ENCODE results near the gene PAQR9. TPM values are rescaled to one million over a fixed set of nuclear protein-coding genes. Genes with fewer than 3 reads are reported as not detected.

The PAQR9 gene
- total and polyA plus RNA-seq, 2 of the 13 experiments (the other 11 are each of a cell fraction or from before 2014, with no cell fraction given): 3.7 to 10.3 TPM

DNA sequence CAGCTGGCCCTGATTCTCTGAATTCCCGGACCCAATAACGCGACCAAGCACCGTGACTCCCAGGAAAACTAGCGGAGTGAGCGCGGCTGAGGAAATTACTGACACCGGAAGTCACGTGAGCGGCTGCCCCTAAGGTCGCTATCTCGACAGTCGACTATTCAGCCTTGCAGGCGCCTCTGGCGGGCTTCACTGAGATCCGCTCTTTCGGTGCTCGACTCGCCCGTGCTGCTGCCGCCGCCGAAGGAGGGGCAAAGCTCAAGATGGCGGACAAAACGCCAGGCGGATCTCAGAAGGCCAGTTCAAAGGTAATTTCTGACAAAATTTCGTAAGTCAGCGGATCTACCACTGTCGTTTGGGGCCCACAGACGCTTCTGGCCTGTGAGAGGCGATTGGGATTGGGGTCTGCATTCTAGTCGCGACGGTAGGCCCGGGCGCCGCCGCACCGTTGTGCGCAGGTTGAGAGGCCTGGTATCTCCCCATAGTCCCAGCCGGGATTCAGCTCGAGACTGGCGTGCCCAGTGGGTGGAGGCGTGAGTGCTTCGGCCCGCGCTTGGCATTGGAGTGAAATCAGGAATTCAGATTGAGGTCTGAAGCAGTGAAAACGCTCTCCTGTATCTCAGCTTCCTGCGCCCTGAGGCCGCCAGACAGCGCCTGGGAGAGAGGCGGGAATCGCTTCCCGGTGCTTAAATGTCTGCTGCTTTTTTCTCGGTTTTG lies 38.1 kb upstream of the PAQR9 start, which contains the start of gene U2SURP (continued):
- TF ChIP-seq, protein P1, sequence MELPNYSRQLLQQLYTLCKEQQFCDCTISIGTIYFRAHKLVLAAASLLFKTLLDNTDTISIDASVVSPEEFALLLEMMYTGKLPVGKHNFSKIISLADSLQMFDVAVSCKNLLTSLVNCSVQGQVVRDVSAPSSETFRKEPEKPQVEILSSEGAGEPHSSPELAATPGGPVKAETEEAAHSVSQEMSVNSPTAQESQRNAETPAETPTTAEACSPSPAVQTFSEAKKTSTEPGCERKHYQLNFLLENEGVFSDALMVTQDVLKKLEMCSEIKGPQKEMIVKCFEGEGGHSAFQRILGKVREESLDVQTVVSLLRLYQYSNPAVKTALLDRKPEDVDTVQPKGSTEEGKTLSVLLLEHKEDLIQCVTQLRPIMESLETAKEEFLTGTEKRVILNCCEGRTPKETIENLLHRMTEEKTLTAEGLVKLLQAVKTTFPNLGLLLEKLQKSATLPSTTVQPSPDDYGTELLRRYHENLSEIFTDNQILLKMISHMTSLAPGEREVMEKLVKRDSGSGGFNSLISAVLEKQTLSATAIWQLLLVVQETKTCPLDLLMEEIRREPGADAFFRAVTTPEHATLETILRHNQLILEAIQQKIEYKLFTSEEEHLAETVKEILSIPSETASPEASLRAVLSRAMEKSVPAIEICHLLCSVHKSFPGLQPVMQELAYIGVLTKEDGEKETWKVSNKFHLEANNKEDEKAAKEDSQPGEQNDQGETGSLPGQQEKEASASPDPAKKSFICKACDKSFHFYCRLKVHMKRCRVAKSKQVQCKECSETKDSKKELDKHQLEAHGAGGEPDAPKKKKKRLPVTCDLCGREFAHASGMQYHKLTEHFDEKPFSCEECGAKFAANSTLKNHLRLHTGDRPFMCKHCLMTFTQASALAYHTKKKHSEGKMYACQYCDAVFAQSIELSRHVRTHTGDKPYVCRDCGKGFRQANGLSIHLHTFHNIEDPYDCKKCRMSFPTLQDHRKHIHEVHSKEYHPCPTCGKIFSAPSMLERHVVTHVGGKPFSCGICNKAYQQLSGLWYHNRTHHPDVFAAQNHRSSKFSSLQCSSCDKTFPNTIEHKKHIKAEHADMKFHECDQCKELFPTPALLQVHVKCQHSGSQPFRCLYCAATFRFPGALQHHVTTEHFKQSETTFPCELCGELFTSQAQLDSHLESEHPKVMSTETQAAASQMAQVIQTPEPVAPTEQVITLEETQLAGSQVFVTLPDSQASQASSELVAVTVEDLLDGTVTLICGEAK (IDR thresholded peaks at IDR 0.05): 0 out of 2 replicates have a peak, but pooled peaks have one; percentile 32
- TF ChIP-seq, protein P1 (CRISPR knock-in tag; IDR thresholded peaks at IDR 0.05): peak; percentile 81; the same call in 1 of the 2 replicates
- TF ChIP-seq, protein P2, sequence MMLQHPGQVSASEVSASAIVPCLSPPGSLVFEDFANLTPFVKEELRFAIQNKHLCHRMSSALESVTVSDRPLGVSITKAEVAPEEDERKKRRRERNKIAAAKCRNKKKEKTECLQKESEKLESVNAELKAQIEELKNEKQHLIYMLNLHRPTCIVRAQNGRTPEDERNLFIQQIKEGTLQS (CRISPR knock-in tag; IDR thresholded peaks at IDR 0.05): peak; percentile 35; the same call in 1 of the 2 replicates
- peak; percentile 72 for TF ChIP-seq SKI (IDR thresholded peaks at IDR 0.05; ENCODE audit: partially characterized antibody)
- TF ChIP-seq ZSCAN9 (CRISPR knock-in tag; IDR thresholded peaks at IDR 0.05; ENCODE audit: borderline replicate concordance): peak; percentile 61; the same call in 1 of the 2 replicates
- TF ChIP-seq, protein P3, sequence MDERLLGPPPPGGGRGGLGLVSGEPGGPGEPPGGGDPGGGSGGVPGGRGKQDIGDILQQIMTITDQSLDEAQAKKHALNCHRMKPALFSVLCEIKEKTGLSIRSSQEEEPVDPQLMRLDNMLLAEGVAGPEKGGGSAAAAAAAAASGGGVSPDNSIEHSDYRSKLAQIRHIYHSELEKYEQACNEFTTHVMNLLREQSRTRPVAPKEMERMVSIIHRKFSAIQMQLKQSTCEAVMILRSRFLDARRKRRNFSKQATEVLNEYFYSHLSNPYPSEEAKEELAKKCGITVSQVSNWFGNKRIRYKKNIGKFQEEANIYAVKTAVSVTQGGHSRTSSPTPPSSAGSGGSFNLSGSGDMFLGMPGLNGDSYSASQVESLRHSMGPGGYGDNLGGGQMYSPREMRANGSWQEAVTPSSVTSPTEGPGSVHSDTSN (CRISPR knock-in tag; IDR thresholded peaks at IDR 0.05): no peak; the same call in 1 of the 2 replicates
- peak; percentile 66; the same call in 1 of the 2 replicates for TF ChIP-seq ZNF563 (CRISPR knock-in tag; IDR thresholded peaks at IDR 0.05)
- TF ChIP-seq DR1 (CRISPR knock-in tag; IDR thresholded peaks at IDR 0.05): peak; percentile 77
- TF ChIP-seq MIXL1 (CRISPR knock-in tag; IDR thresholded peaks at IDR 0.05): peak; percentile 90
- TF ChIP-seq, protein P4, sequence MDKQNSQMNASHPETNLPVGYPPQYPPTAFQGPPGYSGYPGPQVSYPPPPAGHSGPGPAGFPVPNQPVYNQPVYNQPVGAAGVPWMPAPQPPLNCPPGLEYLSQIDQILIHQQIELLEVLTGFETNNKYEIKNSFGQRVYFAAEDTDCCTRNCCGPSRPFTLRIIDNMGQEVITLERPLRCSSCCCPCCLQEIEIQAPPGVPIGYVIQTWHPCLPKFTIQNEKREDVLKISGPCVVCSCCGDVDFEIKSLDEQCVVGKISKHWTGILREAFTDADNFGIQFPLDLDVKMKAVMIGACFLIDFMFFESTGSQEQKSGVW (CRISPR knock-in tag; IDR thresholded peaks at IDR 0.05; ENCODE audit: borderline replicate concordance): no peak
- TF ChIP-seq, protein P5, sequence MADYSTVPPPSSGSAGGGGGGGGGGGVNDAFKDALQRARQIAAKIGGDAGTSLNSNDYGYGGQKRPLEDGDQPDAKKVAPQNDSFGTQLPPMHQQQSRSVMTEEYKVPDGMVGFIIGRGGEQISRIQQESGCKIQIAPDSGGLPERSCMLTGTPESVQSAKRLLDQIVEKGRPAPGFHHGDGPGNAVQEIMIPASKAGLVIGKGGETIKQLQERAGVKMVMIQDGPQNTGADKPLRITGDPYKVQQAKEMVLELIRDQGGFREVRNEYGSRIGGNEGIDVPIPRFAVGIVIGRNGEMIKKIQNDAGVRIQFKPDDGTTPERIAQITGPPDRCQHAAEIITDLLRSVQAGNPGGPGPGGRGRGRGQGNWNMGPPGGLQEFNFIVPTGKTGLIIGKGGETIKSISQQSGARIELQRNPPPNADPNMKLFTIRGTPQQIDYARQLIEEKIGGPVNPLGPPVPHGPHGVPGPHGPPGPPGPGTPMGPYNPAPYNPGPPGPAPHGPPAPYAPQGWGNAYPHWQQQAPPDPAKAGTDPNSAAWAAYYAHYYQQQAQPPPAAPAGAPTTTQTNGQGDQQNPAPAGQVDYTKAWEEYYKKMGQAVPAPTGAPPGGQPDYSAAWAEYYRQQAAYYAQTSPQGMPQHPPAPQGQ (CRISPR knock-in tag; IDR thresholded peaks at IDR 0.05; ENCODE audit: borderline replicate concordance): no peak; the same call in 1 of the 2 replicates
- TF ChIP-seq IRF2 (CRISPR knock-in tag; IDR thresholded peaks at IDR 0.05): peak; percentile 92
- TF ChIP-seq ATRX (CRISPR knock-in tag; IDR thresholded peaks at IDR 0.05; ENCODE audit: borderline replicate concordance): no peak
- TF ChIP-seq THAP11 (CRISPR knock-in tag; IDR thresholded peaks at IDR 0.05): peak; percentile 93
